OCI-LY7 (cell line): ENCODE measurements around the gene FAM241B. TPM values are rescaled to one million over a fixed set of nuclear protein-coding genes. Genes with fewer than 3 reads are reported as not detected.

Experiments
- BruUV-seq: library from RNA; stranded (reverse); fragments of 400-500 nt; replicated peaks from 2 replicates; lab custom pipeline; 2021; lab: Mats Ljungman, UMichigan
- CTCF ChIA-PET: fragments of 300-600 bp; sonication (Branson Sonifier 250); formaldehyde crosslinking; loops from one replicate; lab custom pipeline; 2022; ENCODE audit warnings: antibody characterized with exemption; ENCODE audit not compliant: unreplicated experiment; lab: Charles Lee
- POLR2A ChIA-PET: fragments of 300-600 bp; sonication (Branson Sonifier 250); formaldehyde crosslinking; loops from one replicate; lab custom pipeline; 2022; ENCODE audit warnings: antibody characterized with exemption; lab: Charles Lee
- DNase-seq: peaks from one replicate; pipeline ENCODE4 v3.0.0-alpha.2; 2015; ENCODE audit warnings: low spot score
- H2AFZ ChIP-seq: fragments of 200-600 bp; sonication (generic), shearing (Covaris generic); 2 replicates; pipeline ENCODE4 v1.6.1; 2014; ENCODE audit warnings: mild to moderate bottlenecking, antibody characterized with exemption, low read length, moderate library complexity
- H3K27ac ChIP-seq: fragments of 200-600 bp; sonication (generic); 2 replicates; pipeline ENCODE4 v1.5.1; 2014; ENCODE audit warnings: mixed run types, low read depth, mild to moderate bottlenecking, moderate library complexity, low read length, inconsistent platforms; ENCODE audit not compliant: poor library complexity, severe bottlenecking
- H3K36me3 ChIP-seq: fragments of 200-600 bp; sonication (generic); 2 replicates; pipeline ENCODE4 v1.6.1; 2014; ENCODE audit warnings: mild to moderate bottlenecking, antibody characterized with exemption, low read length, moderate library complexity, mixed read lengths; ENCODE audit not compliant: insufficient read depth
- H3K4me1 ChIP-seq: fragments of 200-600 bp; sonication (generic); 2 replicates; pipeline ENCODE4 v1.5.1; 2014; ENCODE audit warnings: mild to moderate bottlenecking, low read length; ENCODE audit not compliant: insufficient read depth, poor library complexity, severe bottlenecking
- H3K4me2 ChIP-seq: fragments of 200-600 bp; sonication (generic); 2 replicates; pipeline ENCODE4 v1.6.1; 2014; ENCODE audit warnings: mild to moderate bottlenecking, low read length
- H3K4me3 ChIP-seq: fragments of 200-600 bp; sonication (generic); 2 replicates; pipeline ENCODE4 v1.5.1; 2014; ENCODE audit warnings: mild to moderate bottlenecking, low read depth, low read length; ENCODE audit not compliant: poor library complexity, severe bottlenecking
- H3K79me2 ChIP-seq: fragments of 200-600 bp; sonication (generic); 2 replicates; pipeline ENCODE4 v1.6.1; 2016; ENCODE audit warnings: low read depth, mild to moderate bottlenecking, low read length, moderate library complexity, mixed read lengths; ENCODE audit not compliant: insufficient read depth
- H3K9me2 ChIP-seq: fragments of 200-600 bp; sonication (generic); 2 replicates; pipeline ENCODE4 v1.6.1; 2016; ENCODE audit warnings: mild to moderate bottlenecking, low read length, mixed read lengths; ENCODE audit not compliant: insufficient read depth
- H3K9me3 ChIP-seq: fragments of 200-600 bp; sonication (generic); 2 replicates; pipeline ENCODE4 v1.6.1; 2014; ENCODE audit warnings: mild to moderate bottlenecking, mixed run types, low read length, mixed read lengths
- H4K20me1 ChIP-seq: fragments of 200-600 bp; sonication (generic); 2 replicates; pipeline ENCODE4 v1.6.1; 2014; ENCODE audit warnings: mild to moderate bottlenecking, antibody characterized with exemption, low read length, moderate library complexity, mixed read lengths; ENCODE audit not compliant: insufficient read depth
- CTCF ChIP-seq: fragments of 200-600 bp; sonication (generic); conservative IDR thresholded peaks from 2 replicates; pipeline ENCODE4 v1.5.1; 2014; ENCODE audit warnings: mild to moderate bottlenecking, antibody characterized with exemption, low read length, moderate library complexity, mixed read lengths
- EZH2phosphoT487 ChIP-seq: fragments of 200-600 bp; sonication (generic); IDR thresholded peaks from 2 replicates; pipeline ENCODE4 v1.6.1; 2018; ENCODE audit warnings: low read depth, borderline replicate concordance, mild to moderate bottlenecking, mixed run types, antibody characterized with exemption, low read length, moderate library complexity, mixed read lengths
- intact Hi-C: fragments of 100-400 bp; cut with micrococcal nuclease; formaldehyde crosslinking; loops from one replicate; pipeline ENCODE4 v1.10.0; 2022; ENCODE audit not compliant: unreplicated experiment
- total RNA-seq, 2 experiments: library from RNA; depleted of rRNA in 1 of 2; stranded (reverse); fragments of >200 nt in 1 of 2; shearing (Covaris generic) in 1 of 2; gene quantifications; 2 replicates each; pipeline ENCODE4 v1.2.3, GENCODE V29; 2014 to 2022

FAM241B gene
- total RNA-seq, 2 experiments from 2014 or later, result not detected

GRCh38 chr10:69631566-69631965 lies 1.5 kb downstream of the FAM241B start:
- intact Hi-C loops, result no loop called here
- no peak for DNase-seq
- Histone ChIP-seq H3K4me2 (no peak overlapping the region), H3K79me2 (no peaks in the 10 kb centered on the region), H3K27ac (no peak overlapping the region), H3K36me3 (no peaks in the 10 kb centered on the region), H3K9me2 (no peaks in the 10 kb centered on the region), H2AFZ (no peak overlapping the region), H3K9me3 (no peaks in the 10 kb centered on the region), H4K20me1 (no peaks in the 10 kb centered on the region), H3K4me1 (no peaks in the 10 kb centered on the region), H3K4me3 (no peak overlapping the region)
- POLR2A ChIA-PET, result interaction anchor here (0.7 kb wide), 1 partner anchor 107 kb away, joined by 4 read pairs; no protein-coding TSS in a partner anchor
- BruUV-seq, result no TSS peak
- CTCF ChIA-PET, result interaction anchor here (1.0 kb wide), 1 partner anchor 16 kb away, joined by 5 read pairs; no protein-coding TSS in a partner anchor
- TF ChIP-seq EZH2phosphoT487 (no peak), CTCF (no peak)

- CTCF ChIA-PET, result interaction anchor here (1.0 kb wide), 1 partner anchor 15 kb away, joined by 5 read pairs; no protein-coding TSS in a partner anchor
- Histone ChIP-seq H3K4me3 (no peak overlapping the region), H3K36me3 (no peaks in the 10 kb centered on the region), H3K27ac (no peak overlapping the region), H4K20me1 (no peaks in the 10 kb centered on the region), H3K9me2 (no peaks in the 10 kb centered on the region), H3K4me1 (no peaks in the 10 kb centered on the region), H2AFZ (no peak overlapping the region), H3K9me3 (no peaks in the 10 kb centered on the region), H3K79me2 (no peaks in the 10 kb centered on the region), H3K4me2 (no peak overlapping the region)
- DNase-seq, result no peak
- TF ChIP-seq EZH2phosphoT487, result no peak
- TF ChIP-seq CTCF, result no peak
- intact Hi-C loops, result no loop called here
- no TSS peak for BruUV-seq
- POLR2A ChIA-PET, result interaction anchor here (0.7 kb wide), 1 partner anchor 108 kb away, joined by 4 read pairs; no protein-coding TSS in a partner anchor
These were observed 2.6 kb downstream of the FAM241B start for GRCh38 chr10:69632516-69633199.
